HCT116 (cell line): ENCODE results near the gene PRKG1. TPM values are rescaled to one million over a fixed set of nuclear protein-coding genes. Genes with fewer than 3 reads are reported as not detected.

Experiments used
- ATAC-seq: fragments of 200-7000 bp; cut with Tn5 transposase; 2 replicates; pipeline ENCODE4 v1.9.1; 2020; ENCODE audit warnings: mild to moderate bottlenecking, moderate library complexity
- BruUV-seq: library from RNA; stranded (reverse); fragments of 400-500 nt; replicated peaks from 2 replicates; lab custom pipeline; 2021; lab: Mats Ljungman, UMichigan
- CTCF ChIA-PET: fragments of 300-600 bp; sonication (Branson Sonifier 250); formaldehyde crosslinking; loops from one replicate; lab custom pipeline; 2021; ENCODE audit warnings: antibody characterized with exemption; lab: Charles Lee
- POLR2A ChIA-PET: fragments of 300-600, 350-600 bp; sonication (Branson Sonifier 250); formaldehyde crosslinking; loops from one replicate; lab custom pipeline; 2021; ENCODE audit warnings: antibody characterized with exemption; lab: Charles Lee
- RAD21 ChIA-PET, 2 experiments: fragments of 300-600 bp; sonication (Branson Sonifier 250); formaldehyde crosslinking; loops; one replicate each; lab custom pipeline; 2023; ENCODE audit warnings: low total read pairs in 2 of 2; ENCODE audit not compliant: uncharacterized antibody in 2 of 2, unreplicated experiment in 2 of 2, low non-redundant PET in 1 of 2; lab: Charles Lee
- DNase-seq: peaks from one replicate; pipeline ENCODE4 v3.0.0-alpha.2; 2010; ENCODE audit warnings: low read depth, low spot score
- H2AFZ ChIP-seq: fragments of 200-600 bp; shearing (Covaris generic), sonication (generic); 2 replicates; pipeline ENCODE4 v1.6.1; 2017; ENCODE audit warnings: low read depth, mixed run types, mixed read lengths, antibody characterized with exemption, low read length; ENCODE audit not compliant: poor library complexity, severe bottlenecking
- H3K27ac ChIP-seq: 2 replicates; pipeline ENCODE4 v1.5.1; 2012; ENCODE audit warnings: low read depth, low read length
- H3K27me3 ChIP-seq: fragments of 200-600 bp; sonication (generic); 2 replicates; pipeline ENCODE4 v1.6.1; 2016; ENCODE audit warnings: mixed run types, low read length, mixed read lengths; ENCODE audit not compliant: insufficient read depth
- H3K36me3 ChIP-seq, 2 experiments: fragments of 200-500 bp in 1 of 2; fragments of 200-600 bp in 1 of 2; sonication (Bioruptor generic) in 1 of 2; sonication (generic) in 1 of 2; 2 replicates each; pipeline versions ENCODE4 v1.5.1 to v1.6.1; 2014 to 2016; ENCODE audit warnings: low read length in 2 of 2, inconsistent platforms in 1 of 2, mixed read lengths in 1 of 2, mixed run types in 1 of 2; ENCODE audit not compliant: insufficient read depth in 2 of 2, control insufficient read depth in 1 of 2
- H3K4me1 ChIP-seq, 2 experiments: fragments of 200-600 bp in 1 of 2; sonication (generic) in 1 of 2; 2 replicates each; pipeline versions ENCODE4 v1.5.1 to v1.6.1; 2012 to 2017; ENCODE audit warnings: low read length in 2 of 2, inconsistent platforms in 1 of 2, mild to moderate bottlenecking in 1 of 2, mixed read lengths in 1 of 2, mixed run types in 1 of 2, moderate library complexity in 1 of 2; ENCODE audit not compliant: insufficient read depth in 2 of 2, control insufficient read depth in 1 of 2
- H3K4me2 ChIP-seq: fragments of 200-600 bp; sonication (generic); 2 replicates; pipeline ENCODE4 v1.6.1; 2017; ENCODE audit warnings: mixed run types, low read length, mixed read lengths
- H3K4me3 ChIP-seq, 2 experiments: fragments of 200-600 bp in 1 of 2; sonication (generic) in 1 of 2; replicated peaks in 1 of 2; 2 replicates each; pipeline ENCODE4 v1.5.1; 2011 to 2016; ENCODE audit warnings: low read length in 2 of 2, control low read depth in 1 of 2, low read depth in 1 of 2, mild to moderate bottlenecking in 1 of 2, mixed read lengths in 1 of 2, mixed run types in 1 of 2
- H3K79me2 ChIP-seq: fragments of 200-600 bp; sonication (generic); 2 replicates; pipeline ENCODE4 v1.6.1; 2017; ENCODE audit warnings: mild to moderate bottlenecking, mixed run types, low read length, moderate library complexity, mixed read lengths; ENCODE audit not compliant: insufficient read depth
- H3K9ac ChIP-seq: fragments of 200-600 bp; sonication (generic); 2 replicates; pipeline ENCODE4 v1.6.1; 2016; ENCODE audit warnings: low read length, mixed read lengths
- H3K9me2 ChIP-seq: fragments of 200-600 bp; sonication (generic), shearing (Covaris generic); 2 replicates; pipeline ENCODE4 v1.6.1; 2017; ENCODE audit warnings: mixed run types, mild to moderate bottlenecking, moderate library complexity; ENCODE audit not compliant: insufficient read depth
- H3K9me3 ChIP-seq, 2 experiments: fragments of 200-500 bp in 1 of 2; fragments of 200-600 bp in 1 of 2; sonication (Bioruptor generic) in 1 of 2; sonication (generic) in 1 of 2; 2 replicates each; pipeline ENCODE4 v1.6.1; 2014 to 2017; ENCODE audit warnings: low read length in 2 of 2, mixed read lengths in 2 of 2, inconsistent platforms in 1 of 2, low read depth in 1 of 2, mild to moderate bottlenecking in 1 of 2, mixed run types in 1 of 2, moderate library complexity in 1 of 2; ENCODE audit not compliant: control insufficient read depth in 1 of 2, insufficient read depth in 1 of 2
- H4K20me1 ChIP-seq: fragments of 200-600 bp; sonication (generic), shearing (Covaris generic); 2 replicates; pipeline ENCODE4 v1.6.1; 2017; ENCODE audit warnings: mixed run types, mild to moderate bottlenecking, moderate library complexity; ENCODE audit not compliant: insufficient read depth
- EGR1 ChIP-seq: IDR thresholded peaks from 2 replicates; pipeline ENCODE4 v1.6.1; 2012; ENCODE audit warnings: low read depth
- EZH2phosphoT487 ChIP-seq: fragments of 200-600 bp; IDR thresholded peaks from 2 replicates; pipeline ENCODE4 v1.6.1; 2018; ENCODE audit warnings: antibody characterized with exemption, borderline replicate concordance
- FOSL1 ChIP-seq: IDR thresholded peaks from 2 replicates; pipeline ENCODE4 v1.6.1; 2012; ENCODE audit warnings: low read depth
- POLR2A ChIP-seq: IDR thresholded peaks from 2 replicates; pipeline ENCODE4 v1.7.0; 2011; ENCODE audit warnings: borderline replicate concordance; ENCODE audit not compliant: insufficient read depth, insufficient read length; ENCODE audit errors: extremely low read depth
- POLR2AphosphoS5 ChIP-seq: IDR thresholded peaks from 2 replicates; pipeline ENCODE4 v1.6.1; 2011; ENCODE audit warnings: mild to moderate bottlenecking, low read depth, low read length, moderate library complexity
- RAD21 ChIP-seq: IDR thresholded peaks from 2 replicates; pipeline ENCODE4 v1.6.1; 2012; ENCODE audit warnings: low read depth, mild to moderate bottlenecking
- SRF ChIP-seq: IDR thresholded peaks from 2 replicates; pipeline ENCODE4 v1.6.1; 2012; ENCODE audit warnings: low read depth
- ZNF274 ChIP-seq: fragments of 200-500 bp; sonication (Bioruptor generic); IDR thresholded peaks from 2 replicates; pipeline ENCODE4 v1.6.1; 2014; ENCODE audit warnings: mild to moderate bottlenecking, low read depth, low read length, inconsistent platforms
- intact Hi-C: fragments of 100-400 bp; cut with micrococcal nuclease; formaldehyde crosslinking; loops from 2 replicates; pipeline ENCODE4 v1.10.0; 2022
- total RNA-seq: library from RNA; stranded (reverse); gene quantifications from one replicate; pipeline ENCODE4 v1.2.1, GENCODE V29; 2021; ENCODE audit not compliant: unreplicated experiment
- TF ChIP-seq, protein P1 (sequence below): IDR thresholded peaks from 2 replicates; pipeline ENCODE4 v1.6.1; 2012
- TF ChIP-seq, protein P2 (sequence below): IDR thresholded peaks from 2 replicates; pipeline ENCODE4 v1.6.1; 2012; ENCODE audit warnings: low read depth

PRKG1 gene
- total RNA-seq, 1 experiment from 2014 or later = 1.4 TPM

DNA sequence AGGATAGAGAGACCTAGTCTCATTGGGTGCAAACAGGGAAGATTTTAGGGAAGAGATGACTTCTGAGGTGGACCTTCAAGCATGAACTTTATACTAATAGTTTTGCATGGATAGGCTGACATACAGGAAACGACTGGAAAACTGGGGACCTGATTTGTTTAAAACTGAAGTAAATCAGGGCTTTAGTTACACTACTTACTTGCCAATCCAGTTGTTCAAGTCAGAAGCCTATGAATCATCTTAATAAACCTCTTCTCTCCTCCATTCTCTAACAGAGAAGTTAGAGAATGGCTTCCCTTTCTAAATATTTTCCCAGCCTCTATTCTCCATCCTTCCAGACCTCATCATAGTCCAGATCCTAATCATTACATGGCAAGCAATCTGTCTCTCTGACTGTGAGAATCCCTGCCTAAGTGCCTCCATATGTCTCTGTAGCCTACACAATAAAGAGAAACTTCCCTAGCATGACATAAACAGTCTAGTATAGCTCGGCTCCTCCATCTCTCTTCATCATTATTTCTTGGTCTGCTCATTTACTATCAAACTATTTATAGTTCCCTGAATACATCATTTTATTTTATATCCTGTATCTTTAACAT, 55.8 kb downstream of the PRKG1 start:
- Histone ChIP-seq H3K9ac (no peak overlapping the region), H4K20me1 (no peaks in the 10 kb centered on the region), H3K4me2 (no peak overlapping the region), H3K27me3 (0 out of 2 replicates have a peak, but pooled peaks cover 4% of the 10 kb centered on the region), H3K27ac (no peak overlapping the region), H3K9me2 (no peaks in the 10 kb centered on the region), H2AFZ (no peak overlapping the region), H3K4me3 (no peak overlapping the region), H3K36me3 (no peaks in the 10 kb centered on the region), H3K79me2 (no peaks in the 10 kb centered on the region), H3K4me1 (no peaks in the 10 kb centered on the region), H3K9me3 (no peaks in the 10 kb centered on the region)
- POLR2A ChIA-PET = no interaction called here
- no peak for DNase-seq
- RAD21 ChIA-PET = no interaction called here
- no peak for ATAC-seq
- intact Hi-C loops = no loop called here
- no TSS peak for BruUV-seq
- CTCF ChIA-PET = no interaction called here
- TF ChIP-seq ZNF274 (no peak), EGR1 (no peak), POLR2AphosphoS5 (no peak), RAD21 (no peak), EZH2phosphoT487 (no peak), SRF (no peak), FOSL1 (no peak), POLR2A (no peak)
- TF ChIP-seq, protein P1, sequence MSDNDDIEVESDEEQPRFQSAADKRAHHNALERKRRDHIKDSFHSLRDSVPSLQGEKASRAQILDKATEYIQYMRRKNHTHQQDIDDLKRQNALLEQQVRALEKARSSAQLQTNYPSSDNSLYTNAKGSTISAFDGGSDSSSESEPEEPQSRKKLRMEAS = no peak
- TF ChIP-seq, protein P2, sequence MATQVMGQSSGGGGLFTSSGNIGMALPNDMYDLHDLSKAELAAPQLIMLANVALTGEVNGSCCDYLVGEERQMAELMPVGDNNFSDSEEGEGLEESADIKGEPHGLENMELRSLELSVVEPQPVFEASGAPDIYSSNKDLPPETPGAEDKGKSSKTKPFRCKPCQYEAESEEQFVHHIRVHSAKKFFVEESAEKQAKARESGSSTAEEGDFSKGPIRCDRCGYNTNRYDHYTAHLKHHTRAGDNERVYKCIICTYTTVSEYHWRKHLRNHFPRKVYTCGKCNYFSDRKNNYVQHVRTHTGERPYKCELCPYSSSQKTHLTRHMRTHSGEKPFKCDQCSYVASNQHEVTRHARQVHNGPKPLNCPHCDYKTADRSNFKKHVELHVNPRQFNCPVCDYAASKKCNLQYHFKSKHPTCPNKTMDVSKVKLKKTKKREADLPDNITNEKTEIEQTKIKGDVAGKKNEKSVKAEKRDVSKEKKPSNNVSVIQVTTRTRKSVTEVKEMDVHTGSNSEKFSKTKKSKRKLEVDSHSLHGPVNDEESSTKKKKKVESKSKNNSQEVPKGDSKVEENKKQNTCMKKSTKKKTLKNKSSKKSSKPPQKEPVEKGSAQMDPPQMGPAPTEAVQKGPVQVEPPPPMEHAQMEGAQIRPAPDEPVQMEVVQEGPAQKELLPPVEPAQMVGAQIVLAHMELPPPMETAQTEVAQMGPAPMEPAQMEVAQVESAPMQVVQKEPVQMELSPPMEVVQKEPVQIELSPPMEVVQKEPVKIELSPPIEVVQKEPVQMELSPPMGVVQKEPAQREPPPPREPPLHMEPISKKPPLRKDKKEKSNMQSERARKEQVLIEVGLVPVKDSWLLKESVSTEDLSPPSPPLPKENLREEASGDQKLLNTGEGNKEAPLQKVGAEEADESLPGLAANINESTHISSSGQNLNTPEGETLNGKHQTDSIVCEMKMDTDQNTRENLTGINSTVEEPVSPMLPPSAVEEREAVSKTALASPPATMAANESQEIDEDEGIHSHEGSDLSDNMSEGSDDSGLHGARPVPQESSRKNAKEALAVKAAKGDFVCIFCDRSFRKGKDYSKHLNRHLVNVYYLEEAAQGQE = no peak
